ENCODE data around the gene SOX4. TPM values are rescaled to one million over a fixed set of nuclear protein-coding genes. Genes with fewer than 3 reads are reported as not detected.

Gene SOX4
- total RNA-seq, 1 donor, result 12.4 TPM

- no peak for TF ChIP-seq CTCF (IDR thresholded peaks at IDR 0.05; ENCODE audit: insufficient read depth, low read length)
- H3K4me3 ChIP-seq (ENCODE audit: low read depth, low read length), result peak overlapping the region; percentile 95
- no peak for DNase-seq (ENCODE audit: low read depth)
Observed at GRCh38 chr6:21592953-21593352, 598 bp upstream of the SOX4 start.

GRCh38 chr6:21593927-21594415 lies 420 bp downstream of the SOX4 start:
- no peak for TF ChIP-seq CTCF (IDR thresholded peaks at IDR 0.05; ENCODE audit: insufficient read depth, low read length)
- H3K4me3 ChIP-seq (ENCODE audit: low read depth, low read length), result peak overlapping the region; percentile 95
- peak; percentile 74 for DNase-seq (ENCODE audit: low read depth)

GRCh38 chr6:21594416-21595281 lies 1.1 kb downstream of the SOX4 start:
- no peak for TF ChIP-seq CTCF (IDR thresholded peaks at IDR 0.05; ENCODE audit: insufficient read depth, low read length)
- peak overlapping the region; percentile 95 for H3K4me3 ChIP-seq (ENCODE audit: low read depth, low read length)
- DNase-seq (ENCODE audit: low read depth), result peak; percentile 63

GRCh38 chr6:21595285-21596144 lies 2.0 kb downstream of the SOX4 start:
- DNase-seq (ENCODE audit: low read depth), result peak; percentile 32
- peak overlapping the region; percentile 95 for H3K4me3 ChIP-seq (ENCODE audit: low read depth, low read length)

GRCh38 chr6:21596145-21596948 lies 2.8 kb downstream of the SOX4 start:
- peak; percentile 65 for DNase-seq (ENCODE audit: low read depth)
- H3K4me3 ChIP-seq (ENCODE audit: low read depth, low read length), result peak overlapping the region; percentile 95
- TF ChIP-seq CTCF (IDR thresholded peaks at IDR 0.05; ENCODE audit: insufficient read depth, low read length), result no peak

More at GRCh38 chr6:21595285-21596144, 2.0 kb downstream of the SOX4 start:
- peak; percentile 13 for TF ChIP-seq CTCF (IDR thresholded peaks at IDR 0.05; ENCODE audit: insufficient read depth, low read length)

Measured in fibroblast of the aortic adventitia (primary cell).